ENCODE measurements around the gene HINFP. TPM values are rescaled to one million over a fixed set of nuclear protein-coding genes. Genes with fewer than 3 reads are reported as not detected.
A peak's percentile ranks its signal among the peaks of the same experiment; 100 is the strongest.

Gene HINFP
- polyA plus RNA-seq, 1 experiment, result 14.9 TPM

DNA sequence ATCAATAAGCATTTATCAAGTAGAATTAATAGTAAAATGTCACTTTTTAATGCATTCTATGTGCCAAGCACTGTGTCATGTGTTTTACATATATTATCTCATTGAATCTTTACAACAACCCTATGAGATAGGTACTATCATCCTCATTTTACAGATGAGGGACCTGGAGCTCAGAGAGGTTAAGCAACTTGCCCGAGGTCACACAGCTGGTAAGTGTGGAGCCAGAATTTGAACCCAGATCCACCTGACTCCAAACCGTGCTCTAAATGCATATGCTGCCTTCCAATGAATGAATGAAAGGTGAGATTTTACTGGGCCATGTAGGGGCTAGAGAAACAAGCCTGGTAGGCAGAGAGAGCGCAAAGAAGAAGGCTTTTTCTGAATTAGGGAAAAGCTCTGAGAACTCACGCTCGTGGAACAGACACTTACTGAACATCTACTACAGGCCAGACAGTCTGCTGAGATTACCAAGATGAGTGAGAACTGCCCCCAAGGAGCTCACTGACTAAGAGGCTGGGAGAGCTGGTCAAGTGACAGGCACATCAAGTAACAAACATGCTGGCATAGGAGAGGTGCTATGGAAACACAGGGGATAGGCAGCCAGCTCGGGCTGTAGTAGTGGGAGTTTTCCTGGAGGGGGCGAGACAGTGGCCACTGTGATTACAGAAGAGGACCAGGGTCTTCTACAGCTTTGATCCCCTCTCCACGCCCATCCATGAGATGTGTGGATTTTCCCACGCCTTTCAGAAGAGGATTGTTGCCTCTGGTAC lies 31.9 kb downstream of the HINFP start:
- Histone ChIP-seq H3K27ac (ENCODE audit: low read depth, low read length) (no peak overlapping the region), H3K27me3 (ENCODE audit: control insufficient read depth, insufficient read depth, low read length) (peaks cover 28% of the 10 kb centered on the region), H3K4me3 (ENCODE audit: low read depth, low read length) (no peak overlapping the region), H3K9me3 (ENCODE audit: control insufficient read depth, insufficient read depth, low read length) (no peaks in the 10 kb centered on the region; the same call in 1 of the 2 replicates)
- TF ChIP-seq, protein P1, sequence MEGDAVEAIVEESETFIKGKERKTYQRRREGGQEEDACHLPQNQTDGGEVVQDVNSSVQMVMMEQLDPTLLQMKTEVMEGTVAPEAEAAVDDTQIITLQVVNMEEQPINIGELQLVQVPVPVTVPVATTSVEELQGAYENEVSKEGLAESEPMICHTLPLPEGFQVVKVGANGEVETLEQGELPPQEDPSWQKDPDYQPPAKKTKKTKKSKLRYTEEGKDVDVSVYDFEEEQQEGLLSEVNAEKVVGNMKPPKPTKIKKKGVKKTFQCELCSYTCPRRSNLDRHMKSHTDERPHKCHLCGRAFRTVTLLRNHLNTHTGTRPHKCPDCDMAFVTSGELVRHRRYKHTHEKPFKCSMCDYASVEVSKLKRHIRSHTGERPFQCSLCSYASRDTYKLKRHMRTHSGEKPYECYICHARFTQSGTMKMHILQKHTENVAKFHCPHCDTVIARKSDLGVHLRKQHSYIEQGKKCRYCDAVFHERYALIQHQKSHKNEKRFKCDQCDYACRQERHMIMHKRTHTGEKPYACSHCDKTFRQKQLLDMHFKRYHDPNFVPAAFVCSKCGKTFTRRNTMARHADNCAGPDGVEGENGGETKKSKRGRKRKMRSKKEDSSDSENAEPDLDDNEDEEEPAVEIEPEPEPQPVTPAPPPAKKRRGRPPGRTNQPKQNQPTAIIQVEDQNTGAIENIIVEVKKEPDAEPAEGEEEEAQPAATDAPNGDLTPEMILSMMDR (IDR thresholded peaks at IDR 0.05; ENCODE audit: low read depth, low read length), result no peak
- POLR2A ChIA-PET, result no interaction called here
- CTCF ChIA-PET, result interaction anchor here (0.6 to 4.4 kb wide), 5 partner anchors 8 to 170 kb away, joined by 3 to 15 read pairs (median 5); partner anchors contain the start of gene CBL
- DNase-seq (ENCODE audit: low read depth, low spot score), result no peak

DNA sequence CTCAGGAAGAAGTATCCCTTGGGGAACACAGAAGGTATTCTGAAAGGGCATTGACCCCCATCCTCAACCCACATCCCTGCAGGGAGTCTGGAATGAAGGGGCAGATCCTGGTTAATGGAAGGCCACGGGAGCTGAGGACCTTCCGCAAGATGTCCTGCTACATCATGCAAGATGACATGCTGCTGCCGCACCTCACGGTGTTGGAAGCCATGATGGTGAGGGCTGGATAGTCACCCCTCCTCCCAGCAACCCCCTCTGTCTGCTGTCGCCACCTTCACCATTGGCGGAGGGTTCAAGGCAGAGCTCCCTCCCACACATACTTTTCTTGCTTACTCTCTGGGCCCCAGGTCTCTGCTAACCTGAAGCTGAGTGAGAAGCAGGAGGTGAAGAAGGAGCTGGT lies 32.8 kb downstream of the HINFP start:
- no peaks in the 10 kb centered on the region; the same call in 1 of the 2 replicates for H3K9me3 ChIP-seq (ENCODE audit: control insufficient read depth, insufficient read depth, low read length)
- TF ChIP-seq, protein P1 (IDR thresholded peaks at IDR 0.05; ENCODE audit: low read depth, low read length), result no peak
- no peak overlapping the region for H3K4me3 ChIP-seq (ENCODE audit: low read depth, low read length)
- peaks cover 27% of the 10 kb centered on the region for H3K27me3 ChIP-seq (ENCODE audit: control insufficient read depth, insufficient read depth, low read length)
- POLR2A ChIA-PET, result interaction anchor here (0.6 to 0.7 kb wide), 2 partner anchors 15 to 236 kb away, joined by 3 to 7 read pairs; no protein-coding TSS in a partner anchor
- CTCF ChIA-PET, result interaction anchor here (4.4 kb wide), 1 partner anchor 9 kb away, joined by 15 read pairs; no protein-coding TSS in a partner anchor
- H3K27ac ChIP-seq (ENCODE audit: low read depth, low read length), result no peak overlapping the region
- no peak for DNase-seq (ENCODE audit: low read depth, low spot score)

DNA sequence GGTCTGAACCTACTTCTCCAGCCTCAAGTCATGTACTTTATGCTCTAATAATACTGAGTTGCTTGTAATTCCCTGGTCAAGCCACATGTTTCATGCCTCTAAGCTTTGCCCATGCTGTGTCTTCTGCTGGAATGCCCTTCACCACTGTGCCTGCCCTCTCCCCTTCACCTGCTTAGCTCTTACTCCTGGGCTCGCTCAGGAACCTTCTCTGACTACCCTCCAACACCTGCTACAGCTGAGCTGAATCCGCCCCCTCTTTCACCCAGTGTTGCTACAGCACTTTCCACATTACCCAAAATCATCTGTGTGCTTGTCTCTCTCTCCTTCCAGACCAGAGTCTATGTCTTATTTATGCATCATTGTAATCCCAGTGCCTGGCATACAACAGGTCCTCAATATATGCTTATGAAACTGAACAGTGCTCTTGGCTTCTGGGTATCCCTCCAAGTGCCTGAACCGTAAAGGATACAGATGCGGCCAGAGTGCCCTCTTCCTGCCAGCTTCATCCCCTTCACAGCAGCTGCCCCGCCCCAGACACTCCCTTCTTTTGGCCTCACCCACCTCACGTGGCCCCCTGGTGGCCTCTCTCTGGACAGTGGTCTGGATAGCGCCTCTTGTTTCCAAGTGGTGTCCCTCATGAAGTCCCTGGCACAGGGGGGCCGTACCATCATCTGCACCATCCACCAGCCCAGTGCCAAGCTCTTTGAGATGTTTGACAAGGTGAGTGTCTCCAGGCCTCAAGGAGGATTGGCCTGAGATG lies 34.5 kb downstream of the HINFP start:
- no peak for DNase-seq (ENCODE audit: low read depth, low spot score)
- ChIA-PET CTCF (interaction anchor here (1.3 to 4.4 kb wide), 2 partner anchors 11 to 41 kb away, joined by 4 to 15 read pairs; no protein-coding TSS in a partner anchor), POLR2A (no interaction called here)
- H3K27me3 ChIP-seq (ENCODE audit: control insufficient read depth, insufficient read depth, low read length), result peaks cover 21% of the 10 kb centered on the region
- TF ChIP-seq, protein P1 (IDR thresholded peaks at IDR 0.05; ENCODE audit: low read depth, low read length), result 0 out of 2 replicates have a peak, but pooled peaks have one; percentile 8
- H3K4me3 ChIP-seq (ENCODE audit: low read depth, low read length), result no peak overlapping the region
- H3K27ac ChIP-seq (ENCODE audit: low read depth, low read length), result no peak overlapping the region
- H3K9me3 ChIP-seq (ENCODE audit: control insufficient read depth, insufficient read depth, low read length), result no peaks in the 10 kb centered on the region

DNA sequence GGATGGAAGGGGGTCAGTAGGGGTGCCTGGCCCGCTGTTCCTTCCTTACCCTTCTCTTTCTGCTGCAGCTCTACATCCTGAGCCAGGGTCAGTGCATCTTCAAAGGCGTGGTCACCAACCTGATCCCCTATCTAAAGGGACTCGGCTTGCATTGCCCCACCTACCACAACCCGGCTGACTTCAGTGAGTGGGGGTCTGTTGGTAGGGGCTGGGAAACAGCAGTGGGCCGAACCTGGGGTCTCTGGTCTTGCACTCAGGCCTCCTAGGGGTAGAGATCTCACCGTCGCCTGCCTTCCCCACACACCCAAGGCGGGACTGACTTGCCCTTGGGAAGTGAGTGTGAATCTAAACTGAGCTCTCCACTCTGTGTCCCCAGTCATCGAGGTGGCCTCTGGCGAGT lies 35.1 kb downstream of the HINFP start:
- DNase-seq (ENCODE audit: low read depth, low spot score), result no peak
- TF ChIP-seq, protein P1 (IDR thresholded peaks at IDR 0.05; ENCODE audit: low read depth, low read length), result no peak
- Histone ChIP-seq H3K27ac (ENCODE audit: low read depth, low read length) (no peak overlapping the region), H3K27me3 (ENCODE audit: control insufficient read depth, insufficient read depth, low read length) (peaks cover 23% of the 10 kb centered on the region), H3K9me3 (ENCODE audit: control insufficient read depth, insufficient read depth, low read length) (no peaks in the 10 kb centered on the region), H3K4me3 (ENCODE audit: low read depth, low read length) (no peak overlapping the region)
- ChIA-PET CTCF (interaction anchor here (0.5 to 4.4 kb wide), 4 partner anchors 11 to 182 kb away, joined by 3 to 15 read pairs (median 4); no protein-coding TSS in a partner anchor), POLR2A (no interaction called here)
